ENCODE data around the gene TBX3.

Gene TBX3

GRCh38 chr12:114669401-114670290 lies 14.3 kb downstream of the TBX3 start:
- DNase-seq (ENCODE audit: low read depth), result no peak
- H3K4me3 ChIP-seq (ENCODE audit: control insufficient read depth, low read depth, low read length), result peak overlapping the region; percentile 34
- TF ChIP-seq CTCF (IDR thresholded peaks at IDR 0.05; ENCODE audit: control insufficient read depth, insufficient read depth, low read depth, low read length, missing control alignments), result no peak

GRCh38 chr12:114668886-114669288 lies 15.1 kb downstream of the TBX3 start:
- H3K4me3 ChIP-seq (ENCODE audit: control insufficient read depth, low read depth, low read length), result peak overlapping the region; percentile 51
- no peak for DNase-seq (ENCODE audit: low read depth)
- no peak for TF ChIP-seq CTCF (IDR thresholded peaks at IDR 0.05; ENCODE audit: control insufficient read depth, insufficient read depth, low read depth, low read length, missing control alignments)

GRCh38 chr12:114668151-114668885 lies 15.7 kb downstream of the TBX3 start:
- H3K4me3 ChIP-seq (ENCODE audit: control insufficient read depth, low read depth, low read length), result peak overlapping the region; percentile 51
- no peak for DNase-seq (ENCODE audit: low read depth)
- TF ChIP-seq CTCF (IDR thresholded peaks at IDR 0.05; ENCODE audit: control insufficient read depth, insufficient read depth, low read depth, low read length, missing control alignments), result peak; percentile 66

- H3K4me3 ChIP-seq (ENCODE audit: control insufficient read depth, low read depth, low read length), result peak overlapping the region; percentile 51
- no peak for DNase-seq (ENCODE audit: low read depth)
- TF ChIP-seq CTCF (IDR thresholded peaks at IDR 0.05; ENCODE audit: control insufficient read depth, insufficient read depth, low read depth, low read length, missing control alignments), result no peak
Measured at GRCh38 chr12:114667669-114668150, 16.3 kb downstream of the TBX3 start.

GRCh38 chr12:114666746-114667668 lies 17.0 kb downstream of the TBX3 start:
- H3K4me3 ChIP-seq (ENCODE audit: control insufficient read depth, low read depth, low read length), result no peak overlapping the region
- DNase-seq (ENCODE audit: low read depth), result no peak
- TF ChIP-seq CTCF (IDR thresholded peaks at IDR 0.05; ENCODE audit: control insufficient read depth, insufficient read depth, low read depth, low read length, missing control alignments), result no peak

Data from AG09309 (cell line).